Stimulated activated CD8-positive, alpha-beta memory T cell treated with anti-CD3 and anti-CD28 coated beads, Interleukin-7, amount 100 ng/mL, for 4 hours (primary cell): Measurements from ENCODE around the gene RXFP3.

Experiments
- DNase-seq, 2 donors: peaks; one replicate each; pipeline ENCODE4 v3.0.0-alpha.2; 2020; ENCODE audit warnings: low read depth in 2 of 2

RXFP3 gene

GRCh38 chr5:33980030-33980429 is 43.8 kb downstream of the RXFP3 start:
- no peak for DNase-seq

GRCh38 chr5:33981408-33982162 is 45.4 kb downstream of the RXFP3 start:
- DNase-seq, result no peak

- no peak for DNase-seq
These were observed 48.0 kb downstream of the RXFP3 start for GRCh38 chr5:33984178-33984577.

GRCh38 chr5:33984671-33985124 is 48.5 kb downstream of the RXFP3 start, which contains the start of gene SLC45A2:
Gene SLC45A2, minus strand, starts transcription at chr5:33984693. Its CDS starts 110 bp downstream, at chr5:33984583.
- no peak for DNase-seq

- no peak for DNase-seq
These were observed 49.3 kb downstream of the RXFP3 start for GRCh38 chr5:33985447-33985846.
